DMS53 treated with DMSO at 0.1 percent for 48 hours (cell line): ENCODE measurements around the gene BTD.

Experiments used
- DNase-seq: peaks from one replicate; lab custom pipeline; 2025; ENCODE audit not compliant: unreplicated experiment; lab: John Stamatoyannopoulos, UW

BTD gene, protein sequence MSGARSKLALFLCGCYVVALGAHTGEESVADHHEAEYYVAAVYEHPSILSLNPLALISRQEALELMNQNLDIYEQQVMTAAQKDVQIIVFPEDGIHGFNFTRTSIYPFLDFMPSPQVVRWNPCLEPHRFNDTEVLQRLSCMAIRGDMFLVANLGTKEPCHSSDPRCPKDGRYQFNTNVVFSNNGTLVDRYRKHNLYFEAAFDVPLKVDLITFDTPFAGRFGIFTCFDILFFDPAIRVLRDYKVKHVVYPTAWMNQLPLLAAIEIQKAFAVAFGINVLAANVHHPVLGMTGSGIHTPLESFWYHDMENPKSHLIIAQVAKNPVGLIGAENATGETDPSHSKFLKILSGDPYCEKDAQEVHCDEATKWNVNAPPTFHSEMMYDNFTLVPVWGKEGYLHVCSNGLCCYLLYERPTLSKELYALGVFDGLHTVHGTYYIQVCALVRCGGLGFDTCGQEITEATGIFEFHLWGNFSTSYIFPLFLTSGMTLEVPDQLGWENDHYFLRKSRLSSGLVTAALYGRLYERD

GRCh38 chr3:15601399-15602145, at the start of gene BTD, which contains the start of gene HACL1:
Gene BTD (plus strand): TSS chr3:15601745. CDS start chr3:15635440, 33,695 bp downstream.
Gene HACL1 (minus strand): TSS chr3:15601569. CDS start chr3:15601463, 106 bp downstream.
- no peak for DNase-seq

DNA sequence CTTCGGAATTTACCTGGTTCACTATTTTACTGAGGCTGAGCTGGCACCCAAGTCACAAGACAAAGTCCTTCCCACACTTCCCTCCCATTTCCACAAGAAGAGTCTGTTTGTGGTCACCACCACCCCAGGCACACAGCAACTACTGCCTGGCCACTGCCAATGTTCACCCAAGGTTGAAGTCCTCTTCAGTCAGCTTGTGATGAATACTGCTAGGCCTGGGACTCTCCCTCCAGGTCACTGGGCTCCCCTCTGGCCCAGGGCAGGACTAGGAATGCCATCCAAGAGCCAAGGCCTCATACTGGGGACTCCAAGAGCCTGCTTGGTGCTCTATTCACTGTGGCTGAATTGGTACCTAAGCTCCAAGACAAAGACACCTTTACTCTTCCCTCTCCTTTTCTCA, 49.6 kb upstream of the BTD start:
- DNase-seq: no peak

DNA sequence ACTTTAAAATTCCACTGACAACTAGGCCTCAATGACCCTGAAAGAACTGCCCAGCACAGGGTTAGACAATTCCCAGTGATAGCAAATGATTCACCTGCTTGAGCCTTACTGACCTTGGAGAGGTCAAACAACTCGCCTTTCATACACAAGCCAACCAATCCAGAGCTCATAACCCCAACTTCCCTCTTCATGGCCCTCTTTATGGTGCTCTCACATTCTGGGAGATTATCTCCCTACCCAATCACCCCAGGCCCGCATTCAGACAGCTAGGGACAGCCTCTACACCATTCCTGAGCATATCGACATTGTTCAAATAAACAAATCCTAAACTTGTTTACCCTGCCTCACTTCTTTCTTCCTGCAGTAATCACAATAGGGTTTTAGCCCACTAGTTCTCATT, 47.8 kb upstream of the BTD start:
- DNase-seq: no peak

DNA sequence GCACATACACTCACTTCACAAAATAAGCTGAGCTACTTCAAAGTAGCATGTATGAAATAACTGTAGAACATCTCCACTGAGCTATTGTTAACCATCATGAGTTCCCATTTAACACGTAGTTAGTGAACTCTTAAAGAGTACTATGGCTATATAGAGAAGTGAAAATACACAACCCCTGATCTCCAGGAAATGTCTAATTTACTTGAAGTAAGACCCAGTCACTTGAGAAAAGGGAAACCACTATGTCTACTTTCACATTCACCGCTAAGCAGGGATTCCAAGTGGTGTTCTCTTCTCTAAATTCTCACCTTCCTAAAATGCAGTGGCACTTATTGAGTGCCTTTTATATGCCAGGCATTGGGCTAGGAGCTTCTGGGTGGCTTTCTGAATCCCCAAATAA, 45.0 kb upstream of the BTD start:
- no peak for DNase-seq

- DNase-seq: peak; percentile 38
Observed at GRCh38 chr3:15557511-15557946, 44.0 kb upstream of the BTD start.

DNA sequence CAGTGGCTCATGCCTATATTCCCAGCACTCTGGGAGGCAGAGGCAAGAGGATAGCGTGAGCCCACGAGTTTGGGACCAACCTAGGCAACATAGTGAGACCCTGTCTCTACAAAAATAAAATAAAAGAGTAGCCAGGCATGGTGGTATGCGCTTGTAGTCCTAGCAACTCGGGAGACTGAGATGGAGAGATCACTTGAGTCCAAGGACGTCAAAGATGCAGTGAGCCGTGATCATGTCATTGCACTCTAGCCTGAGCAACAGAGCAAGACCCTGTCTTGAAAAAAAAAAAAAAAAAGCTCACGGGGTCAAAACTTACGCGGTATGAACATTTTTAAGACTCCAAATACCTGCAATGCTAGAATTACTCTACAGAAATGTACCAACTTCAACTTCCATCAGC, 43.0 kb upstream of the BTD start:
- DNase-seq: no peak

GRCh38 chr3:15562560-15562959, 39.0 kb upstream of the BTD start:
- DNase-seq: no peak

DNA sequence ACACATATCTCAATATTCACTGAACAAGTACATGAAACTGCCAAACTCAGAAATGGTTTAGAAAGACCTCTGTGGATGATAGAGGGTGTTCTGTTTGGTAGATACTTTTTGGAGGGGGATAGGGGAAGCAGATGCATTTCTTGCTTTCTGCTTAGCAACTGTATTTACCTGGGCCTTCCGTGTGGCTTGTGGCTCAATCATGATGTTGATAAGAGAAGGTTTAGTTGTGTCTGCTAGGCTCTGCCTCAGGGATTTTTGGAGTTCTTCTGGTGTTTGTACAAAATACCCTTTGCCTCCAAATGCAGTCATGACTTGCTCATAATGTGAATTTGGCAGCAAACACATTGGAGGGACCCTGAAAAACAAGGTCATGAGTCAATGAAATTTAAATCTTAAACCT, 38.4 kb upstream of the BTD start:
- DNase-seq: no peak

- DNase-seq: no peak
Observed at GRCh38 chr3:15572138-15572537, 29.4 kb upstream of the BTD start.

DNA sequence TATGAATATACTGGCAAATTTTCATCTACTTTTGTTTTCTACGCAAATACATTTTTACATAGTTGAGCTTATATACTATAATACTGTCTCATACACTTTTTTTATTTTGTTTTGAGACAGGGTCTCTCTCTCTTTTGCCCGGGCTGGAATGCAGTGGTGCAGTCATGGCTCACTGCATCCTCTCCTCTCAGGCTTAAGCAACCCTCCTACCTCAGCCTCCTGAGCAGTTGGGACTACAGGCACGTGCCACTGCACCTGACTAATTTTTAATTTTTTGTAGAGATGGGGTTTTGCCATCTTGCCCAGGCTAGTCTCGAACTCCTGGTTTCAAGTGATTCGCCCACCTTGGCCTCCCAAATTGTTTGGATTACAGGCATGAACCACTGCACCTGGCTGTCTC, 26.1 kb upstream of the BTD start:
- DNase-seq: no peak

DNA sequence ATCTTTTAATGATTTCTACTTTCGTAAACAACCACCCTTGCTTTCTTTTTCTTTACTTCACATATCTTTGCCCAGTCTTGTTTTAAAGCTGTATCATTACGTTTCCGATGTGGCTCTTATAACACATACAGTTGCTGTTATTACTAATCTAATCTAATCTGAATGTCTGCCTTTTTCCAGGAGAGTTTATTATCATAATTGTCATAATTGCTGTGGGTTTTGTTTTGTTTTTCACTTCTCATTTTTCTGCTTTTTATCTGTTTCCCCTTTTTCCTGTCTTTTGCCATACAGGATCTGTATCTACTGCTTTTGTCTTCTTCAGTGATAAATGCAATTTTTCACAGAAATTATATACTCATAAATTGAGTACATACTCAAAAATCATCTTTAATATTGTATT, 25.1 kb upstream of the BTD start:
- DNase-seq: no peak

DNA sequence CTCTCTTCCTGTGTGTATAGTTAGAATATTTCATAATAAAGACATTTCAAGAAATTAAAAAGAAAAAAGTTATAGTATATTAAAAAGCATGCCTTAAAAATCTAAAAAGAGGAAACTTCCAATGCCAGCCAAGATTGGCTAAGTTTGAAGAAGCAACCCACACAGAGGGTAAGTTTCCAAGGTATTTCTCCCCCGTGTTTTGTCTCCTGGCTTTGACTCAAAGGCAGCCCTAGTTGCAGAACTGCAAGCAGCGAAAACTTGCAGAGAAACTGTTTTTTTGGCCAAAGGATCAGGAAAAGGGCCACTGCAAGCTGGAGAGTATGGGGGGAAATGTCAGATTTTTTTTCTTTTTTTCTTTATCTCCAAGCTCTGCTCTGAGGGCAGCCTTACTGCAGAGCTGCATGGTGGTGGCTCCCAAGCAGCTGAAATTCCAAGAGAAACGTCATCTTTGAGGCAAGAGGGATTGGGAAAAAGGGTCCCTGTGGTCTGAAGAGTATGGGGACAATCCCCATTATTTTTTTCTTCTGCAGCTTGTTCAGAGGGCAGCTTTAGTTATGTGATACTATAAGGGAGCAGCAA, 23.2 kb upstream of the BTD start:
- no peak for DNase-seq

- no peak for DNase-seq
Observed at GRCh38 chr3:15579051-15579450, 22.5 kb upstream of the BTD start.

DNA sequence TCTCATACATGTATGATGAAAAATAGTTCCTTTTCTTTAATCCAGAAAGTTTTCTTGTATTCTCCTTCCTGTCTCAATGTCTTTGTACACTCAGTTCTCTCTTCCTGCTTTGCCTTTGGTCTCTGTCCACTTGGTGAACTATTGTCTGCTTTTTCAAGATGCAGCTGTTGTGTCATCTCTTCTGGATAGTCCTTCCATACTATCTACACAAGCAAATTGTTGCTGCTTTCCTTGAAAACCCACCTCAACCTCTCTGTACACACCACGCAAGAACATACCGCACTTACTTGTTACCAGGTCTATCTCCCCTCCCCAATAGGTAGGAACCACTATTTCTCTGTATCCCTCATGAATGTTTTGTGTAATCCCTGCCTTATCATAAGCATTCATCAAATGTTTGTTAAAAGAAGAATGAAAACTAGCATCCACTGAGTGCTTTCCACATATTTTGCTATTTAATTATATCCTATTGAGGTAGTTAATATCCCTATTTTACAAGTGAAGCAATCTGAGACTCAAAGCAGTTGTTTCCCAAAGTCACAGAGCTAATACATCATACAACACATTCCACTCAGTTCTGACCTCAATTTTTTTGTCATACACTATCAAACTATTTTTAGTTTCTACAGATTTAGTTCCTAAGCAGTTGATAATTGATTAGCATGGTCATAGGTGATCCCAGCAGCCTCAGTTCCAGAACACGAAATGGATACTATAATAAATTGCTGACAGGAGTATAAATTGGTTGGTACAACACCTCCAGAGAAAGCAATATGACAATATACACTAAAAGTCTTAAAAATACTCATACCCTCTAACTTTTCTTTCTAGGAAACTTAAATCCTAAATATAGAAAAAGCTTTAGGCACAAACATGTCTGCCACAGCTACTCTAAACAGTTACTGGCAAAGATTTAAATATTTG, 19.8 kb upstream of the BTD start:
- DNase-seq: no peak

DNA sequence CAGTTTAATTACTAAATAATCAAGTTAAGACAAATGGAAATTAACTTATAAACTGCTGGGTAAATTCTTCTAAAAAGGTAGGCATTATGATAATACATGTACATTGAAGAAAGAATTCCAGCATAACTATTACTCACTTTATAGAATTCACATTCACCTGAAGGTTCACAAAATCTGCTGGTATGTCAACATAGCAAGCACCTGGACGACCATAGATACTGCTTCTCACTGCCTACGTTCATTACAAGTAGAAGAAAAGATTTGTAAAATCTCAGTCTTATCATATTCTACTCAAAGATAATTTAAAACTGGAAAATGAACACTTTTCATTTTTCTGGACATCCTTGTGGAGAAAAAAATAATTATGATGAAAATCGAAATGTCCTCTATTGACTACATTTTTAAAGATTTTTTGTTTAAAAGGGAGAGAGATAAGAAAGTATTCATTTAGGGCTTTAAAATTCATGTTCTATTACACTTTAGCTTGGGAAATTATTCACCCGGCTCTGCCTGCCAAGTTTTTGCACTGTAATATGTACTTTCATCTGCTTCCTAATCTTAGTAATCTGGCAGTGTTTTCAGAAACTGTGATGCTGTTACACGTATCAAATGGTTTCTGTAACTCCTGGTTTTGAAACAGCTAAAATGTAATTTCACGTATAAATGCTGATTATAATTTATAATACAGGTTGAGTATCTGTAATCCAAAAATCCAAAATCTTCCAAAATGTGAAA, 16.3 kb upstream of the BTD start:
- no peak for DNase-seq

GRCh38 chr3:15591242-15591641, 10.3 kb upstream of the BTD start:
- DNase-seq: no peak

DNA sequence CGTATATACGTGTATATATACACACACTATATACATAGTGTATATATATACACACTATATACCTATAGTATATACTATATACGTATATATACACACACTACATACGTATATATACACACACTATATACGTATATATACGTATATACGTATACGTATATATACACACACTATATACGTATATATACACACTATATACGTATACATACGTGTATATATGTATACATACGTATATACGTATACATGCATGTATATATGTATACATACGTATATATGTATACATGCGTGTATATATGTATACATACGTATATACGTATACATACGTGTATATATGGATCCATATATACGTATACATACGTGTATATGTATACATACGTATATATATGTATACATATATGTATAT, 9.6 kb upstream of the BTD start:
- no peak for DNase-seq

DNA sequence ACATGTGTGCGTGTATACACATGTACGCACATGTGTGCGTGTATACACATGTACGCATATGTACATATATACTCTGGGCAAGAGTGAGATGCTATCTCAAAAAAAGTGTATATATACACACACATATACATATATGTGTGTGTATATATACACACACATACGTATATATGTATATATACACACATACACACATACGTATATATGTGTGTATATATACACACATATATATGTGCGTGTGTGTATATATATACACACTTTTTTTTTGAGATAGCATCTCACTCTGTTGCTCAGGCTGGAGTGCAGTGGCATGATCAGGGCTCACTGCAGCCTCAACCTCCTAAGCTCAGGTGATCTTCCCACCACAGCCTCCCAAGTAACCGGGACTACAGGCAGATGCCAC, 8.6 kb upstream of the BTD start:
- no peak for DNase-seq

DNA sequence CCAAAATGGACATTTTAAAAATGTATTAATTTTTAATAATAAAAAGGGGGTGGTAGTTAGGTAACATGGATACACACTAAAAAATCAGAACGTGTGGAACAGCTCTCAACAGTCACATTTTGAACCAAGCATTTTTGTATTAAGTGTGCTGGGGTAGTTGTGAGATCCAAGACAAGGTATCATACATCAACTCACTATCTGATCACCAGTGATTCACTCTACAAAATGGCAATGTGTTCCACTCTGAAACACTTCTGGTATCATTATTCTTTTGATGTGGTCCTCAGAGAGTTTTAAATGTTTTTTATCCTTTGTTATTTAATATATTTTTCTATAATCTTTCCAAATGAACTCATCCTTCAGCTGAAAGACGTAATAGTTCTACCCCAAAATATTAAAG, 5.6 kb upstream of the BTD start:
- DNase-seq: no peak

DNA sequence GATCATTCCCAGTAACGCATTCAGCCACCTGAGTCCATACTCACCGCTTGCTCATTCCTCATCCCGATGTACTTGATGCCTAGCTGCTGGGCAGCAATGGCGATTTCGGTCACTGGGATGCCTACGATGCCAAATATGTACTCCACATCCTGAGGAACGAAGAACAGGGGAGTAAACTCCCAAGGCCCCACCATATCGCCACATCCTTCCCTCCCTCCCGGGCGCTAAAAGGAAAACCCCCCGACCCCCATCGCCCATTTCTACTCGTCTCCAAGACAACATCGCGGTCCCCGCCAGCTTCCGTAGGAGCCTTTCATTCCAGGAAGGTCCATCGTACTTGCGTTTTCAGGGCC, 523 bp upstream of the BTD start:
- DNase-seq: no peak
